Fibroblast of skin of right biceps (primary cell): ENCODE measurements around the gene CRACDL.

Experiments
- DNase-seq: peaks from one replicate; pipeline ENCODE4 v3.0.0-alpha.2; 2013

CRACDL gene

DNA sequence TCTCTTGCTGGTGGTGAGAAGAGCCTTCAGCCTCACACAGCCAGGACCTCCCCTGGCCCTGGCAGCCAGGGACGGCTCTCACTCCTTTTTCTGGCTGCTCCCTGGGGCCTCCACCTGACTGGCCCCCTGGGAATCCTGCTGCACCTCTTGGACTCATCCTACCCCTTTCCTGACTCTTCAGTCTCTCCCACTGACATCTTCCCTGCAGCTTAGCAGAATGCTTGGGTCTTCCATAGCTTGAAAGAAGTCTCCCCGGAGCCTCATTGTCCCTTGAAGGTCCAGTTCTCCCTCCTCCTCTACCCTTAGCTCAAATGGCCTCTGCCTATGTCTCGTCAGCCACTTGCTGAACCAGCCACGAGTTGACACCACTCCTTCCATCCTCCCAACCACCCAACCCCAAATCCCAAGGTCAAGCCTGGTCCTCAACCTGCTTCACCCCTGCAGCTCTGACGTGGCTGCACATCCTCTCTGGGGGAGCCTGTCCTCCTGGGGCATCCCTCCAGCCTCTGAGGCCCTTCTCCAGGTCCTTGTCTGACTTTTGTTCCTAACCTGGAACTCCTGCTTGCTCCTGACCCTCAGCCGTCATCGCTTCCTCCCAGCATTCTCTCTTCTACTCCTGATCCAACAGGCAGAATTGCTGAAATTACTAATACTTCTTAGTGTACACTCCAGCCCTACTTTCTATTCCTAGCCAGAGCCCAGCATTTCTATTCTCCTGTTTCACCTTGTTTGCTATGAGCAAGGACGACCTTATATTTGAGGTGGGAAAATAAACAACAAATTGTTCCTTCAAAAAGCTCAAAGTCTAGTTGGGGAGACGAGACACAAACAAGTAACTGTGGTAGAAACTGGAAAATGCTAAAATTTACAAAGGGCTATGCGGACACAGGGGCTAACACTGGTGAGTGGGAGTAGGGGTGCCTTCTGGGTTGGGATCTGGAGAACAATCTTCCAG lies 136.4 kb downstream of the CRACDL start:
- no peak for DNase-seq

GRCh38 chr2:98796775-98797544 lies 139.1 kb downstream of the CRACDL start:
- no peak for DNase-seq

GRCh38 chr2:98795891-98796676 lies 139.9 kb downstream of the CRACDL start:
- DNase-seq, result no peak

- DNase-seq, result no peak
Observed at GRCh38 chr2:98793897-98794830, 141.9 kb downstream of the CRACDL start.

GRCh38 chr2:98793275-98793674 lies 142.8 kb downstream of the CRACDL start:
- no peak for DNase-seq

- DNase-seq, result no peak
Observed at GRCh38 chr2:98790221-98790620, 145.8 kb downstream of the CRACDL start.

DNA sequence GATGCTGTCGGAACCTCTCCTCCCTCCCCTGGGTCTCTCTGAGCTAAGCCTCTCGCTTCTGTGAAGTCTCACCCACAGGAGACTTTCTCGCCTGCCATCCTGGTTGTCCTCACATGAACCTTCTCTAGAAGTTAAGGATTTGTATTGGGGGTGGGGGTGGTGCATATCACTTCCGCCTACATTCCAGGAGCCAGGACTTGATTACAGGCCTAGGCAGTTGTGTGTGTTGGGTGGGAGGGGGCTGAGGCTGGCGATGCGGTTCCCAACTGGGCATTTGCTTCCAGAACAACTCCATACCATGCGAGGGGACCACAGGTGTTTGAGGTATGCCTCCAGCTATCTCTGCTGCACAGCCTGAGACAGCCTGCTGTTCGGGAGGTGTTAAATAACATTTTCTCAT lies 148.3 kb downstream of the CRACDL start:
- no peak for DNase-seq

DNA sequence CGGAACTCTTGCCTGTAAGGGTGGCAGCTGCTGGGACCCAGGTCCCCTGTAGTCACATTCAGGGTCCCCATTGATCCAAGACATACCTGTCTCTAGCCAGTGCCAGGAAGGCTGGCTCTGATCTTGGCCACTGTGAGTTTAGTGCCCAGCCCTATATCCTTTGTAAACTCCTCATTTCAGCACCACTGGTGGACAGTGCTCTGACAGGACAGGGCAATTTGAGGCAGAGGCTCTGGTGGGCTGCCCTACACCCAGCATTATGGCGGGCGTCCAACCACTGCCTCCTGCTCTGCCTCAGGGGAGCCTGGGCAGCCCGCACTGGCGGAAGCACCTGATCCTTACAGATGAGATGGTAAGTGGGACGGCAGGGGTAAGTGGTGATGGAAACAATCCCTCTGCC lies 149.8 kb downstream of the CRACDL start:
- DNase-seq, result no peak

DNA sequence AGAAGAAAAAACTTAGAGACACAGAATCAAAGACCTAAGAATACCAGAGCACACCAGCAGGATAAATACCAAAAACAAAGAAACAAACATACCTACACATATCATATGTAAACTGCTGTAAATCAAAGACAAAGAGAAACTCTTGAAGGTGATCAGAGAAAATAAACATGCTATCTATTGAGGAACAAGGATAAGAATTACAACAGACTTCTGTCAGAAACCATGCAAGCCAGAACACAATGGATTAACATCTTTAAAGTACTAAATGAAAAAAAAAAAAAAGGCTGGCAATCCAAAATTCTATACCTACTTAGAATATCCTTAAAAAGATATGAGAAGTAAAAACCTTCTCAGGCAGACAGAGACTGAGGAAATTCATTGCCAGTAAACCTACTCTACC lies 153.5 kb downstream of the CRACDL start:
- DNase-seq, result no peak

DNA sequence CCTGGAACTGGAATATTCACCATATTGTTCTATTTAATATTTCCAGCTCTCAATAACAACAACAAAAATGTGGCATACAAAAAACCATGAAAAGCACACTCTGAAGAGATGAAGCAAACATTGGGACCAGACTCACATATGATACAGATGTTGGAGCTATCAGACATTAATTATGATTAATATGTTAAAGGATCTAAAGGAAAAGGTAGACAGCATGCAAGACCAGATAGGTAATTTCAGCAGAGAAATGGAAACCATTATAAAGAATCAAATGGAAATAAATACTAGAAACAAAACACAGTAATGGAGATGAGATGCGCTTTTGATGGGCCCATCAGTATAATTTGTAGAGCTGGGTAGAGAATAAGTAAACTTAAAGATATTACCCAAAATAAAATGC lies 154.2 kb downstream of the CRACDL start:
- no peak for DNase-seq

DNA sequence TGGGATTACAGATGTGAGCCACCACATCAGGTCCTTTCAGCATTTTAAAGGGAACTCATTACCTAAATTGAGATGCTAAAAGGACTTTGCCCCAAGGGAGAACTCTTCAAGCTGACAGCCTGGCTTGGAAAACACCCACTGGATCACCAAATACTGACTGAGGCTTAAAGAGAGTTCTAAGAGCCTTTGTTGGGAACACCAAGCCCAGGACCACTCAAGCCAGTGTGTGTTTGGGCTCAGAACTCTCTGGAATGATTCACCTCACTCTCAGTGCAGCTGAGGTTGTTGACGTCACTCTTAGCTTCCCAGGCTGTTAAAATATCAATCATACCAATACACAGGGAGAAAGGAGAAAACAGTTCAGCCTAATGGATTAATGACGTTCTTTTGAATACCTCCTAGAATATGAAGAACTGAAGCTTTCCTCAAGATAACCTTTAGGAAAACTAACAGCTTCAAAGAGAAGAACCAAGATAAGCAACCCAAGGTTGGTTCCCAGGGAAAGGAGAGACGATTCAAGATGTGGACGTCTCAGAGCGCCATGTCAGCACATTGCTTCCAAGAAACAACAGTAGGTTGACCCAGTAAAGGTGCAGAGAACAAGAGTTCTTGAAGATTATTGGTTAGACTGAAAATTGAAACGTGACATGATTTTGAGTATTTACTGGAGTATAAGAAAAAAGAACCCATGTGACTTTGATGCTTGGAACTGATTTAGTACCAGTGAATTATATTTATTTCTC lies 157.1 kb downstream of the CRACDL start:
- DNase-seq, result no peak

DNA sequence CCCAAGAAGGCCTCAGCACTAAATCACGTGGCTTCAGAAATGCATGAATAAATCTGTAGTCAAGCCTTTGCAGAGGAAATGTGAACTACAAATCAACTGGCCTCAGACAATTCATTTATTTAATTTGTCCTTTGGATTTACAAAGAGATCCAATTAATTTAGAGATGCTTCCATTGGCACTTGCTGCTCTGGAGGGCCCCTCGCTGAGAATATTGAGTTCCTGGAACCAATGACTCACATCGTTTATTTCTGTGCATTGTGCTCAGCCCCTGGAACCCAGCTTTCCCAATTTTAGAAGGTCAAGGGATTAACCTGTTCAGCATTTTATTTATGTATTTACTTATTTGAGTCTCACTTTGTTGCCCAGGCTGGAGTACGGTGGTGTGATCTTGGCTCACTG lies 157.9 kb downstream of the CRACDL start:
- DNase-seq, result no peak

GRCh38 chr2:98777710-98778109 lies 158.3 kb downstream of the CRACDL start:
- DNase-seq, result no peak

- DNase-seq, result no peak
Observed at GRCh38 chr2:98777076-98777475, 158.9 kb downstream of the CRACDL start.

DNA sequence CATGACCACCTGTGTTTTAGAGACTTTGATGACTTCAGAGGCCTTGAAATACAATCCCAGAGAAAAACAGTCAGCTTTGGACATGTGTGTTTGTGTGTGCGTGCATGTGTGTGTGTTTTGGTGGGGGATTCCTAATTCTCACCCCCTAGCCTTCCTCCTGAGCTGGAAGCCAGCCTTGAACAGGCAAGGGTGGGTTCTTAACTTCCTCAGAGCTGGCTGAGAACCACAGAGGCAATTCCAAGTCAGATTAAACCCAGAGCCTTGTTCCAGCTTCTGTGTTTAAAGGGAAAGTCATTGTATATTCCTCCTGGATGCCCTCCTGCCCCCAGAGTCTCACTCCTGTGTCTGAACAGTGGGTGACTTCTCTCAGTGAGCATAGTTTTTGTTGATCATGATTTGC lies 159.9 kb downstream of the CRACDL start:
- no peak for DNase-seq

- DNase-seq, result no peak
Observed at GRCh38 chr2:98775146-98775986, 160.7 kb downstream of the CRACDL start.

- no peak for DNase-seq
Observed at GRCh38 chr2:98773907-98774306, 162.1 kb downstream of the CRACDL start.

DNA sequence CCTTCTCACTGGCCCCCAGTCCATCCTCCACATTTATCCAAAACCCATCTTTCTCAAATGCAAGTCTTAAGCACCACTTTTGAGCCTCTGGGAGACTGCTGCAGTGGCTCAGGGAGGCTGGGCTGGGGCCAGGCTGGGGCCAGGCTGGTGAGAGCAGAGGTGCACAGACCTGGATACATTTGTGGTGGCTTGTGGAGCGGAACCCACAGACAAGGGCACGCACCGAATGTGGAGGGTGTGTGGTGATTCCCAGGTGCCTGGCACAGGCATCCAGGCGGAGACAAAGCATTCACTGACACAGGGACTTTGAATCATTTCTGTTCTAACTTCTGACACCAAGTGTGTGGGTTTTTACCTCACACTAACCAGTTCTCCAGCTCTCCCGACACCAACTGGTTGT lies 162.9 kb downstream of the CRACDL start:
- no peak for DNase-seq

GRCh38 chr2:98772536-98772935 lies 163.5 kb downstream of the CRACDL start:
- no peak for DNase-seq
